ENCODE results near the gene UPK1A.
A peak's percentile ranks its signal among the peaks of the same experiment; 100 is the strongest.

The UPK1A gene

GRCh38 chr19:35633727-35634440, 32.4 kb upstream of the UPK1A start:
- no peaks in the 10 kb centered on the region for H3K9me3 ChIP-seq (ENCODE audit: control insufficient read depth in 1 of 2, low read length in 2 of 2)
- no peaks in the 10 kb centered on the region for H3K27me3 ChIP-seq (ENCODE audit: low read depth, low read length)
- H3K4me1 ChIP-seq (ENCODE audit: control insufficient read depth in 1 of 2, insufficient read depth in 2 of 2, low read length in 2 of 2) = peaks cover 6 to 18% of the 10 kb centered on the region in 2 donors
- no peak overlapping the region for H3K4me3 ChIP-seq (ENCODE audit: low read depth in 1 of 2, low read length in 2 of 2)
- H3K27ac ChIP-seq (ENCODE audit: low read length) = no peak overlapping the region
- peaks cover 42 to 72% of the 10 kb centered on the region in 2 donors for H3K36me3 ChIP-seq (ENCODE audit: control insufficient read depth in 1 of 2, insufficient read depth in 2 of 2, low read length in 2 of 2)

DNA sequence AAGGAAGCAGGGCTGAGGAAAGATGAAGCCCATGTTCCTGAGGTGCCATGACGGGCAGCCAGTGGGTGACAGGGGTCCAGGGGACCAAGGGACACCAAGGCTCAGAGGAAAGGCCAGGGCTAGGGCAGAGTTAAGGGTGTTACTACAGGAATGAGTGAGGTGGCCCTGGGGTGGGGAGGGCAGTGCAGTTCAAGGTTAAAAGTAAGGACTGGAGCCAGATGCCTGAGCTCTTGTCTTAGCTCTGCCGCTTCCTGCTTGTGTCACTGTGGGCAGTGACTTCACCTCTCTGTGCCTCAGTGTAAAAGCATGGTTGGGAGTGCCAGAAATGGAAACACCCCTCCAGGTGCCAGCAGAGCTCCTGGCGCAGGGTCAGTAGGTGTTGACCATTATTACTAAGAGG, 29.7 kb upstream of the UPK1A start:
- no peak overlapping the region for H3K27ac ChIP-seq (ENCODE audit: low read length)
- no peaks in the 10 kb centered on the region for H3K27me3 ChIP-seq (ENCODE audit: low read depth, low read length)
- H3K36me3 ChIP-seq (ENCODE audit: control insufficient read depth in 1 of 2, insufficient read depth in 2 of 2, low read length in 2 of 2) = peaks cover 30 to 60% of the 10 kb centered on the region in 2 donors
- peaks cover 0 to 2% of the 10 kb centered on the region in 2 donors for H3K4me1 ChIP-seq (ENCODE audit: control insufficient read depth in 1 of 2, insufficient read depth in 2 of 2, low read length in 2 of 2)
- H3K4me3 ChIP-seq (ENCODE audit: low read depth in 1 of 2, low read length in 2 of 2) = no peak overlapping the region
- no peaks in the 10 kb centered on the region for H3K9me3 ChIP-seq (ENCODE audit: control insufficient read depth in 1 of 2, low read length in 2 of 2)

GRCh38 chr19:35637165-35637564, 29.2 kb upstream of the UPK1A start:
- peaks cover 0 to 7% of the 10 kb centered on the region in 2 donors for H3K4me1 ChIP-seq (ENCODE audit: control insufficient read depth in 1 of 2, insufficient read depth in 2 of 2, low read length in 2 of 2)
- no peaks in the 10 kb centered on the region for H3K9me3 ChIP-seq (ENCODE audit: control insufficient read depth in 1 of 2, low read length in 2 of 2)
- H3K4me3 ChIP-seq (ENCODE audit: low read depth in 1 of 2, low read length in 2 of 2) = no peak overlapping the region
- no peaks in the 10 kb centered on the region for H3K27me3 ChIP-seq (ENCODE audit: low read depth, low read length)
- no peak overlapping the region for H3K27ac ChIP-seq (ENCODE audit: low read length)
- peaks cover 25 to 55% of the 10 kb centered on the region in 2 donors for H3K36me3 ChIP-seq (ENCODE audit: control insufficient read depth in 1 of 2, insufficient read depth in 2 of 2, low read length in 2 of 2)

DNA sequence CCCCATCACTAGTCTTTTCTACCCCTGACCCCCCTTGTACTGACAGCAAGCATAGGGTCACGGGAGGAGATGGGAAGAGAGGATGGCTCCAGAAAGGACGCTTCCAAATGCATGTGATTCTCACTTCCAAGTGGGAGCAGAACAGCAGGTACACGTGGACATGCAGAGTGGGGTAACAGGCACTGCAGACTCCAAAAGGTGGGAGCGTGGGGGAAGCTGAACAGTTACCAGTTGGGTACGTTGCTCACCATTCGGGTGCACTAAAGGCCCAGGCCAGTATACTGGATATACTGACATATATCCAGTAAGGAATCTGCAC, 27.0 kb upstream of the UPK1A start:
- Histone ChIP-seq H3K4me1 (ENCODE audit: control insufficient read depth in 1 of 2, insufficient read depth in 2 of 2, low read length in 2 of 2) (peaks cover 0 to 22% of the 10 kb centered on the region in 2 donors), H3K4me3 (ENCODE audit: low read depth in 1 of 2, low read length in 2 of 2) (no peak overlapping the region), H3K27ac (ENCODE audit: low read length) (no peak overlapping the region), H3K36me3 (ENCODE audit: control insufficient read depth in 1 of 2, insufficient read depth in 2 of 2, low read length in 2 of 2) (peaks cover 20 to 34% of the 10 kb centered on the region in 2 donors), H3K9me3 (ENCODE audit: control insufficient read depth in 1 of 2, low read length in 2 of 2) (no peaks in the 10 kb centered on the region), H3K27me3 (ENCODE audit: low read depth, low read length) (no peaks in the 10 kb centered on the region)

- Histone ChIP-seq H3K27ac (ENCODE audit: low read length) (no peak overlapping the region), H3K4me1 (ENCODE audit: control insufficient read depth in 1 of 2, insufficient read depth in 2 of 2, low read length in 2 of 2) (peaks cover 0 to 28% of the 10 kb centered on the region in 2 donors), H3K36me3 (ENCODE audit: control insufficient read depth in 1 of 2, insufficient read depth in 2 of 2, low read length in 2 of 2) (peaks cover 20 to 28% of the 10 kb centered on the region in 2 donors), H3K9me3 (ENCODE audit: control insufficient read depth in 1 of 2, low read length in 2 of 2) (no peaks in the 10 kb centered on the region), H3K27me3 (ENCODE audit: low read depth, low read length) (no peaks in the 10 kb centered on the region), H3K4me3 (ENCODE audit: low read depth in 1 of 2, low read length in 2 of 2) (no peak overlapping the region)
Measured at GRCh38 chr19:35639863-35640262, 26.5 kb upstream of the UPK1A start.

- Histone ChIP-seq H3K4me1 (ENCODE audit: control insufficient read depth in 1 of 2, insufficient read depth in 2 of 2, low read length in 2 of 2) (peaks cover 0 to 37% of the 10 kb centered on the region in 2 donors), H3K27me3 (ENCODE audit: low read depth, low read length) (no peaks in the 10 kb centered on the region), H3K4me3 (ENCODE audit: low read depth in 1 of 2, low read length in 2 of 2) (no peak within 1 kb of the TSS), H3K36me3 (ENCODE audit: control insufficient read depth in 1 of 2, insufficient read depth in 2 of 2, low read length in 2 of 2) (peaks cover 14 to 15% of the 10 kb centered on the region in 2 donors), H3K27ac (ENCODE audit: low read length) (no peak within 1 kb of the TSS), H3K9me3 (ENCODE audit: control insufficient read depth in 1 of 2, low read length in 2 of 2) (no peaks in the 10 kb centered on the region)
Measured at GRCh38 chr19:35641515-35642151, 24.7 kb upstream of the UPK1A start, which contains the start of gene ETV2. Gene ETV2, plus strand, starts transcription at chr19:35641745. Its CDS starts 716 bp downstream, at chr19:35642461.

DNA sequence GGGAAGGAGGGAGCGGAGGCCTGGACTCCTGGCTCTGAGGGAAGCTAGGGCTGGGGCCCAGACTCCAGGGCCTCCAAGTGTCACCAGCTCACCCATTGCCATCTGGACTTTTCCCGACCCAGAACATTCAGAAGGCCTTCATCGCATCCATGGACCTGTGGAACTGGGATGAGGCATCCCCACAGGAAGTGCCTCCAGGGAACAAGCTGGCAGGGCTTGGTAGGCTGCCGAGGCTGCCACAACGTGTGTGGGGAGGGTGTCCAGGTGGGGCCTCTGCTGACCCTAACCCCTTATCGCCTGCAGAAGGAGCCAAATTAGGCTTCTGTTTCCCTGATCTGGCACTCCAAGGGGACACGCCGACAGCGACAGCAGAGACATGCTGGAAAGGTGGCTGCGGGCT, 24.0 kb upstream of the UPK1A start:
- Histone ChIP-seq H3K9me3 (ENCODE audit: control insufficient read depth in 1 of 2, low read length in 2 of 2) (no peaks in the 10 kb centered on the region), H3K27me3 (ENCODE audit: low read depth, low read length) (no peaks in the 10 kb centered on the region), H3K4me3 (ENCODE audit: low read depth in 1 of 2, low read length in 2 of 2) (no peak overlapping the region), H3K27ac (ENCODE audit: low read length) (no peak overlapping the region), H3K36me3 (ENCODE audit: control insufficient read depth in 1 of 2, insufficient read depth in 2 of 2, low read length in 2 of 2) (peaks cover 7 to 10% of the 10 kb centered on the region in 2 donors), H3K4me1 (ENCODE audit: control insufficient read depth in 1 of 2, insufficient read depth in 2 of 2, low read length in 2 of 2) (peaks cover 0 to 37% of the 10 kb centered on the region in 2 donors)

- peak overlapping the region; percentile 73 to 81 for H3K4me3 ChIP-seq (ENCODE audit: low read depth in 1 of 2, low read length in 2 of 2)
- no peak overlapping the region for H3K27ac ChIP-seq (ENCODE audit: low read length)
- peaks cover 2 to 5% of the 10 kb centered on the region in 2 donors for H3K36me3 ChIP-seq (ENCODE audit: control insufficient read depth in 1 of 2, insufficient read depth in 2 of 2, low read length in 2 of 2)
- H3K27me3 ChIP-seq (ENCODE audit: low read depth, low read length) = no peaks in the 10 kb centered on the region
- H3K9me3 ChIP-seq (ENCODE audit: control insufficient read depth in 1 of 2, low read length in 2 of 2) = no peaks in the 10 kb centered on the region
- H3K4me1 ChIP-seq (ENCODE audit: control insufficient read depth in 1 of 2, insufficient read depth in 2 of 2, low read length in 2 of 2) = peaks cover 0 to 37% of the 10 kb centered on the region in 2 donors
Measured at GRCh38 chr19:35642798-35643254, 23.5 kb upstream of the UPK1A start.

DNA sequence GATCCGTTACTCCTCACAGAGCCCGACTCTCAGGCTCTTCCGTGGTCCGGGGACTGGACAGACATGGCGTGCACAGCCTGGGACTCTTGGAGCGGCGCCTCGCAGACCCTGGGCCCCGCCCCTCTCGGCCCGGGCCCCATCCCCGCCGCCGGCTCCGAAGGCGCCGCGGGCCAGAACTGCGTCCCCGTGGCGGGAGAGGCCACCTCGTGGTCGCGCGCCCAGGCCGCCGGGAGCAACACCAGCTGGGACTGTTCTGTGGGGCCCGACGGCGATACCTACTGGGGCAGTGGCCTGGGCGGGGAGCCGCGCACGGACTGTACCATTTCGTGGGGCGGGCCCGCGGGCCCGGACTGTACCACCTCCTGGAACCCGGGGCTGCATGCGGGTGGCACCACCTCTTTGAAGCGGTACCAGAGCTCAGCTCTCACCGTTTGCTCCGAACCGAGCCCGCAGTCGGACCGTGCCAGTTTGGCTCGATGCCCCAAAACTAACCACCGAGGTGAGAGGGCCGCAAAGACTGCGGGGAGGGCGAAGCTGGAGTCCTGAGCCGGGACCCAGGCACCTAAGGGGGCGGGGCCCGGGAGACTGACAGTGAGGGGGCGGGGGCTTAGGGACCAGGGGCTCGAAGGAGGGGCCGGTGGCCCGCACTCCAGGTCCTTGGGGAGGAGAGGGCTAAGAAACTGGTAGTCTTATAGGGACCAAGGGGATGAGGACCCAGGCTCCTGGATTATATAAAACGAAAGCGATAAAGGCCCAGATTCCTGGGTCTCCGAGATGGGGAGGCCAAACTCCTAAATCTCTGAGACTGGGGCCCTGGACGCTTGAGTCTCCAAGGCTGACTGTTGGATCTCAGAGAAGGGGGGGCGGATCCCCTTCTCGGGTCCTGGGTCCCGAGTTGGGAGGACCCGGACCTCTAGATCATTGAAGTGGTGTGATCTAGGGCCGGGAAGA, 22.8 kb upstream of the UPK1A start:
- Histone ChIP-seq H3K4me3 (ENCODE audit: low read depth in 1 of 2, low read length in 2 of 2) (peak overlapping the region; percentile 73 to 81), H3K4me1 (ENCODE audit: control insufficient read depth in 1 of 2, insufficient read depth in 2 of 2, low read length in 2 of 2) (peaks cover 0 to 37% of the 10 kb centered on the region in 2 donors), H3K9me3 (ENCODE audit: control insufficient read depth in 1 of 2, low read length in 2 of 2) (no peaks in the 10 kb centered on the region), H3K27ac (ENCODE audit: low read length) (peak overlapping the region; percentile 91), H3K27me3 (ENCODE audit: low read depth, low read length) (no peaks in the 10 kb centered on the region), H3K36me3 (ENCODE audit: control insufficient read depth in 1 of 2, insufficient read depth in 2 of 2, low read length in 2 of 2) (no peaks in the 10 kb centered on the region)

DNA sequence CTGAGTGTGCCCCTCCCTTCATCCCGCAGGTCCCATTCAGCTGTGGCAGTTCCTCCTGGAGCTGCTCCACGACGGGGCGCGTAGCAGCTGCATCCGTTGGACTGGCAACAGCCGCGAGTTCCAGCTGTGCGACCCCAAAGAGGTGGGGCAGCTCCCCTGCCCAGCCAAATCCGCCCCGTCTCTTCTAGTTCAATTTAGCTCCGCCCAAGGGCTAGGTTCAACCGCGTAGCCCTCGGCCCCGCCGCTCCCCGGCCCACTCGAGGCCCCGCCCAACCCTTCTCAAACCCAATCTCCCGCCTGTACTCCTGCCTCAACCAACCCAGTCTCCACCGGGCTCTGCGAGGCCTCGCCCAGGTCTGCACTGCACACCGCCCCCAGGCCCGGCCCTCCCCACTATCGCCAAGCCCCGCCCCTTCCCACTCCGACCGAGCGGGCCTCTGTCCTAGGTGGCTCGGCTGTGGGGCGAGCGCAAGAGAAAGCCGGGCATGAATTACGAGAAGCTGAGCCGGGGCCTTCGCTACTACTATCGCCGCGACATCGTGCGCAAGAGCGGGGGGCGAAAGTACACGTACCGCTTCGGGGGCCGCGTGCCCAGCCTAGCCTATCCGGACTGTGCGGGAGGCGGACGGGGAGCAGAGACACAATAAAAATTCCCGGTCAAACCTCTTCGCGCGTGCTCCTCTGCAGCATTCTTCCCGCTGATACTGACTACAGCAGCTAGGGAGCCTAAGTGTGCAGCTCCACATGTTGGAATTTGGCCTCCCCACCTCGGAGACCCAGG, 21.9 kb upstream of the UPK1A start:
- Histone ChIP-seq H3K27ac (ENCODE audit: low read length) (peak overlapping the region; percentile 91), H3K4me1 (ENCODE audit: control insufficient read depth in 1 of 2, insufficient read depth in 2 of 2, low read length in 2 of 2) (peaks cover 0 to 43% of the 10 kb centered on the region in 2 donors), H3K36me3 (ENCODE audit: control insufficient read depth in 1 of 2, insufficient read depth in 2 of 2, low read length in 2 of 2) (no peaks in the 10 kb centered on the region), H3K9me3 (ENCODE audit: control insufficient read depth in 1 of 2, low read length in 2 of 2) (no peaks in the 10 kb centered on the region), H3K4me3 (ENCODE audit: low read depth in 1 of 2, low read length in 2 of 2) (peak overlapping the region; percentile 73 to 81), H3K27me3 (ENCODE audit: low read depth, low read length) (no peaks in the 10 kb centered on the region)

Data from muscle layer of duodenum (tissue), 2 donors.